Brain microvascular endothelial cell (primary cell): ENCODE results near the gene BCAR3.
A peak's percentile ranks its signal among the peaks of the same experiment; 100 is the strongest.
"Not testable (repeated sequence)": the region's sequence is repeated elsewhere in the genome, so short reads cannot be mapped to it uniquely, and the experiment has no call there.

Experiments
- DNase-seq: peaks from one replicate; pipeline ENCODE4 v3.0.0-alpha.2; 2020
- H3K27ac ChIP-seq: fragments of 250-450 bp; sonication (Bioruptor Pico); 2 replicates; pipeline ENCODE4 v1.5.1; 2020; ENCODE audit warnings: mild to moderate bottlenecking, moderate library complexity
- H3K27me3 ChIP-seq: fragments of 250-450 bp; sonication (Bioruptor Pico); replicated peaks from 2 replicates; pipeline ENCODE4 v1.5.1; 2020; ENCODE audit warnings: mild to moderate bottlenecking
- H3K36me3 ChIP-seq: fragments of 250-450 bp; sonication (Bioruptor Pico); replicated peaks from 2 replicates; pipeline ENCODE4 v1.5.1; 2020; ENCODE audit warnings: mild to moderate bottlenecking
- H3K4me3 ChIP-seq: 2 replicates; pipeline ENCODE4 v1.5.1; 2011; ENCODE audit warnings: low read depth, mild to moderate bottlenecking, control low read depth, low read length, moderate library complexity
- CTCF ChIP-seq: IDR thresholded peaks from 2 replicates; pipeline ENCODE4 v1.5.1; 2011; ENCODE audit warnings: low read depth, mild to moderate bottlenecking, moderate library complexity, low read length, control low read depth, inconsistent platforms; ENCODE audit errors: missing control alignments
- in situ Hi-C: cut with HindIII; loops from 2 replicates; pipeline ENCODE4 v1.10.0; 2017; ENCODE audit warnings: low sequenced_read_pairs, low pct_ligation_motif_present

BCAR3 gene

DNA sequence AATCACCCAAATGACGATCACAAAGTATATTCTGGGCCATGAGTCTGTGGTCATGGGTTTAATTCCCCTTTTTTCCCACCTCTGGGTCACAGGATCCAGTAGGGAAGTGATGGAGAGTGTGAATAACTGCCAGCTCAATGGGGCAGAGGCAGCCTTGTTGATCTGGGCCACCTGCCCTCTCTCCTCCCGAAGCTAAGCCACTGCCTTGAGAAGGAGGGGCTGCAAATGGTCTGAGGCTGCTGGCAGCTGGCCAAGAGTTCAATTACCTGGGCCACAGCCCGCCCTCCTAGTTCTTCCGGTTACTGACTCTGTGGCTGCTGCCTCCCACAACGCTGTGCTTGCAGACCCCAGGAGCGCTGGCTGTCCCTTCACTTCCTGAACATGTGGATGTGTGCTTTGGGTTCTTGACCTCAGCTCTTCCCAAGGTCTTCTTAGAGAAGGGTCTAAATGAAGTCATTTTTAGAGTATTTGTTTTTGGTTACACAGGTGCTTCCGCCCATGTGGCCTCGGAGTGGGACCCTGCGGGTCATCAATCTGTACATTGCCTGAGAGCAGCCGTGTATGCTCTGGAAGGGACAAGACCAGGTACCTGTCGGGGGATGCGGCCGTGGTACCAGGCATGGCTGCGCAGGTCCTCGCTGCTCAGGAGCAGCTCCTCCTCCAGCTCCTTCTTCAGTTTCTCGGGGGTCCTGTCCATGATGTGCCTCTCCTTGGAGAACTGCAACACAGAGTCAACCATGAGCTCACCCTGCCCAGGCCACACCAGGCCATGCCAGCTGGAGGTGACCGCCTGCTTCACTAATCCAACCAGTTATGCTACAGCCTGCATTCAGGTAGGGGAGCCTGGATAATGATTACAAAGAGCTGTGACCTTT, 89.7 kb downstream of the BCAR3 start:
- Histone ChIP-seq H3K4me3 (no peak overlapping the region), H3K27me3 (no peaks in the 10 kb centered on the region), H3K27ac (no peak overlapping the region), H3K36me3 (peaks cover 14% of the 10 kb centered on the region)
- TF ChIP-seq CTCF, result no peak
- in situ Hi-C loops, result no loop called here
- DNase-seq, result no peak

- H3K27me3 ChIP-seq, in situ Hi-C loops, H3K4me3 ChIP-seq, DNase-seq, H3K27ac ChIP-seq: not testable (repeated sequence)
- H3K36me3 ChIP-seq, result peaks cover 19% of the 10 kb centered on the region
Measured at GRCh38 chr1:93591291-93591675, 90.4 kb downstream of the BCAR3 start.

GRCh38 chr1:93588955-93589354, 92.7 kb downstream of the BCAR3 start:
- no peak overlapping the region for H3K4me3 ChIP-seq
- H3K27ac ChIP-seq, result no peak overlapping the region
- no peak for TF ChIP-seq CTCF
- no peaks in the 10 kb centered on the region for H3K27me3 ChIP-seq
- DNase-seq, result no peak
- in situ Hi-C loops, result no loop called here
- H3K36me3 ChIP-seq, result peaks cover 28% of the 10 kb centered on the region

GRCh38 chr1:93588206-93588605, 93.4 kb downstream of the BCAR3 start:
- in situ Hi-C loops, result no loop called here
- TF ChIP-seq CTCF, result no peak
- Histone ChIP-seq H3K4me3 (no peak overlapping the region), H3K36me3 (peaks cover 34% of the 10 kb centered on the region), H3K27ac (no peak overlapping the region), H3K27me3 (no peaks in the 10 kb centered on the region)
- DNase-seq, result peak; percentile 63

DNA sequence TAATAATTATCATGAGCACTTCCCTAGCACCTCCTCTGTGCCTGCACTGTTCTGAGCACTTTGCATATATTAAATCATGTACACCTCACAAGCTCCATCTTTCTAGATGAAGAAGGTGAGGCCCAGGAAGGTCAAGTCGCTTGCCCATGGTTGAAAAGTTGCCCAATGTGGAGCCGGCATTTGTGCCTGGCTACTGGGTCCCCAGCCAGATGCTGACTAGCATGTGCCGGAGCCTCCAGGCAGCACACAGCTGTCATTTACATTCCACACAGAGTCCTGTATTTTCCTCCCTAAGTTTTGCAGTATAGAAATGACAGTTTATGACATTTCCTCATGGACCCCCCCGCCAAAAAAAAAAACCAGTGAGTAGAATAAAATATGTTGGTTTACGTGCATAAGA, 94.3 kb downstream of the BCAR3 start:
- Histone ChIP-seq H3K27me3 (no peaks in the 10 kb centered on the region), H3K27ac (no peak overlapping the region), H3K36me3 (peaks cover 42% of the 10 kb centered on the region), H3K4me3 (no peak overlapping the region)
- no peak for TF ChIP-seq CTCF
- in situ Hi-C loops, result no loop called here
- no peak for DNase-seq

DNA sequence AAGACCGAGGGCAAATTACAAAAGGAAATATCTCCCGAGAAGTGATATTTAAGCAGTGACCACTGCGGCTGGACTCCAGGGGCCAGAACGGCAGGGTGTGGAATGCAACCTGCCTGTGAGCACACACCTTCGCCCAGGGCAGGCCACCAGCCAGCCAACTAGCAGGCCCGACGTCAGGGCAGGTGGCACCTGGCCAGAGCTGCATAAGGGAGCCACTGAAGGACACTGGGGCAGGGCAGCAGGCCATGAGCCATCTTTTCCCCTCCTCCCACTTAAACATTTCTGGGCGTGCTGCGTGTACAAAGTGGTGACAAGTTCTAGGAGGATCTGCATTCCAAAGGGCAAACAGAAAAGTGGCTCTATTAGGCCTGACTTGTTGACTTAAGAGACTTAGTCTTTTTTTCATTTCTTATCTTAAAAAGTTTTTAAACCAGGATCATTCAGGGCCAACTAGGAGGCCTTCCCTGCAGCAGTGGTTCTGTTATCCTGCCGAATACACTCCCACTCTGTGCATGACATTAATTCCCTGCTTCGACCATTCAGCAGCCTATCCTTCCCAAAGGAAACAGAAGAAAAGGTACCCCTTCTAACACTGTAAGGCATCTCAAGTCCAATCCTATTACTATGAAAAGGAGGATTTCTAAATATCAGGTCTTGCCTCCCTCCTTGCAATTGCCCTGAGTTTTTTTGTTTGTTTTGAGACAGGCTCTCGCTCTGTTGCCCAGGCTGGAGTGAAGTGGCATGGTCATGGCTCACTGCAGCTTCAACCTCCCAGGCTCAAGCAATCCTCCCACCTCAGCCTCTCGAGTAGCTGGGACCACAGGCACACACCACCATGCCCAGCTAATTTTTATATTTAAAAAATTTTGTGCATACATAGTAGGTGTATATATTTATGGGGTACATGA, 96.3 kb downstream of the BCAR3 start:
- Histone ChIP-seq H3K36me3 (peaks cover 46% of the 10 kb centered on the region), H3K4me3 (no peak overlapping the region), H3K27me3 (no peaks in the 10 kb centered on the region), H3K27ac (no peak overlapping the region)
- peak; percentile 33 for DNase-seq
- TF ChIP-seq CTCF, result no peak
- in situ Hi-C loops, result no loop called here
